Neuronal stem cell (in vitro differentiated cells): ENCODE results near the gene GRIN2A.

Experiments used
- DNase-seq: peaks from one replicate; pipeline ENCODE4 v3.0.0-alpha.2; 2013; ENCODE audit warnings: low spot score
- H2AFZ ChIP-seq: one replicate; pipeline ENCODE4 v1.6.1; 2013; ENCODE audit warnings: mild to moderate bottlenecking, low read length, inconsistent platforms
- H2AK5ac ChIP-seq: 2 replicates; pipeline ENCODE4 v1.6.1; 2013; ENCODE audit warnings: low read depth, mild to moderate bottlenecking, inconsistent platforms, low read length, moderate library complexity, mixed read lengths
- H2BK120ac ChIP-seq: 2 replicates; pipeline ENCODE4 v1.6.1; 2013; ENCODE audit warnings: low read depth, mild to moderate bottlenecking, inconsistent platforms, low read length, moderate library complexity, mixed read lengths
- H2BK12ac ChIP-seq: one replicate; pipeline ENCODE4 v1.6.1; 2013; ENCODE audit warnings: low read length, inconsistent platforms
- H2BK15ac ChIP-seq: 2 replicates; pipeline ENCODE4 v1.6.1; 2013; ENCODE audit warnings: mild to moderate bottlenecking, low read length, inconsistent platforms, mixed read lengths
- H2BK5ac ChIP-seq: one replicate; pipeline ENCODE4 v1.6.1; 2013; ENCODE audit warnings: inconsistent platforms, mild to moderate bottlenecking, low read length, moderate library complexity
- H3K14ac ChIP-seq: one replicate; pipeline ENCODE4 v1.6.1; 2013; ENCODE audit warnings: low read length, inconsistent platforms
- H3K18ac ChIP-seq: 2 replicates; pipeline ENCODE4 v1.6.1; 2013; ENCODE audit warnings: low read length, inconsistent platforms
- H3K23ac ChIP-seq: 2 replicates; pipeline ENCODE4 v1.6.1; 2013; ENCODE audit warnings: low read depth, mild to moderate bottlenecking, mixed read lengths, low read length, inconsistent platforms; ENCODE audit not compliant: poor library complexity
- H3K27ac ChIP-seq: replicated peaks from 3 replicates; pipeline ENCODE4 v1.5.1; 2013; ENCODE audit warnings: low read length, inconsistent platforms
- H3K27me3 ChIP-seq, 3 experiments: 2 replicates each; pipeline ENCODE4 v1.6.1; 2013; ENCODE audit warnings: low read length in 3 of 3, mild to moderate bottlenecking in 2 of 3, inconsistent platforms in 1 of 3, low read depth in 1 of 3, mixed read lengths in 1 of 3, moderate library complexity in 1 of 3; ENCODE audit not compliant: control insufficient read depth in 3 of 3, insufficient read depth in 3 of 3
- H3K36me3 ChIP-seq, 2 donors: replicated peaks in 1 of 2; 2 replicates each; pipeline ENCODE4 v1.6.1; 2013; ENCODE audit warnings: low read length in 2 of 2; ENCODE audit not compliant: control insufficient read depth in 2 of 2, insufficient read depth in 2 of 2
- H3K4ac ChIP-seq: 2 replicates; pipeline ENCODE4 v1.6.1; 2013; ENCODE audit warnings: inconsistent platforms, mild to moderate bottlenecking, low read length, moderate library complexity
- H3K4me1 ChIP-seq, 2 donors: 1 replicate in 1 of 2; 2 replicates in 1 of 2; pipeline ENCODE4 v1.6.1; 2013; ENCODE audit warnings: low read length in 2 of 2, low read depth in 1 of 2; ENCODE audit not compliant: control insufficient read depth in 2 of 2, insufficient read depth in 1 of 2
- H3K4me2 ChIP-seq: one replicate; pipeline ENCODE4 v1.6.1; 2013; ENCODE audit warnings: mild to moderate bottlenecking, low read length, inconsistent platforms; ENCODE audit not compliant: insufficient read depth, poor library complexity, severe bottlenecking
- H3K4me3 ChIP-seq, 2 donors: 2 replicates each; pipeline ENCODE4 v1.5.1; 2013; ENCODE audit warnings: low read length in 2 of 2, mild to moderate bottlenecking in 2 of 2, inconsistent platforms in 1 of 2, moderate library complexity in 1 of 2
- H3K79me1 ChIP-seq: one replicate; pipeline ENCODE4 v1.6.1; 2013; ENCODE audit warnings: low read depth, mild to moderate bottlenecking, inconsistent platforms, low read length, moderate library complexity
- H3K9ac ChIP-seq: one replicate; pipeline ENCODE4 v1.6.1; 2013; ENCODE audit warnings: mild to moderate bottlenecking, low read depth, low read length, inconsistent platforms; ENCODE audit not compliant: poor library complexity
- H3K9me3 ChIP-seq, 2 donors: replicated peaks in 1 of 2; 2 replicates each; pipeline versions ENCODE3 to v1.6.1; 2013; ENCODE audit warnings: low read length in 2 of 2, mild to moderate bottlenecking in 2 of 2, inconsistent platforms in 1 of 2, low read depth in 1 of 2, mixed read lengths in 1 of 2, moderate library complexity in 1 of 2; ENCODE audit not compliant: control insufficient read depth in 2 of 2, insufficient read depth in 1 of 2
- H4K8ac ChIP-seq: one replicate; pipeline ENCODE4 v1.6.1; 2013; ENCODE audit warnings: low read depth, mild to moderate bottlenecking, inconsistent platforms, low read length, moderate library complexity
- H4K91ac ChIP-seq: one replicate; pipeline ENCODE4 v1.6.1; 2013; ENCODE audit warnings: low read length, low read depth, mild to moderate bottlenecking, inconsistent platforms; ENCODE audit not compliant: poor library complexity
- WGBS, 2 donors: extraction: QIAGEN DNeasy Blood & Tissue Kit; methylation state at CpG; one replicate each; pipeline ENCODE4 v1.1.7; 2013; ENCODE audit warnings: missing lambda C conversion rate in 2 of 2, mixed read lengths in 1 of 2; ENCODE audit not compliant: insufficient read length in 2 of 2, insufficient replicate concordance in 1 of 2; ENCODE audit errors: extremely low coverage in 2 of 2; 5-methylcytosine and 5-hydroxymethylcytosine counted together

The GRIN2A gene

GRCh38 chr16:10031955-10032354 lies 150.3 kb downstream of the GRIN2A start:
- Histone ChIP-seq H3K9me3 (no peaks in the 10 kb centered on the region), H4K91ac (no peak overlapping the region), H3K18ac (no peak overlapping the region), H3K14ac (no peak overlapping the region), H3K4me1 (peaks cover 0 to 2% of the 10 kb centered on the region in 2 donors), H2AFZ (no peak overlapping the region), H2BK5ac (no peak overlapping the region), H3K36me3 (no peaks in the 10 kb centered on the region), H3K4me3 (no peak overlapping the region), H3K27me3 (no peaks in the 10 kb centered on the region), H3K27ac (no peak overlapping the region), H4K8ac (no peak overlapping the region), H3K9ac (no peak overlapping the region), H3K4ac (no peak overlapping the region), H2BK15ac (no peak overlapping the region), H3K23ac (no peak overlapping the region), H3K4me2 (no peak overlapping the region), H2BK120ac (no peak overlapping the region), H2BK12ac (no peak overlapping the region), H2AK5ac (no peak overlapping the region), H3K79me1 (no peaks in the 10 kb centered on the region)
- no peak for DNase-seq
- no CpG with 5 or more reads among the region's 4 CpGs for WGBS, 2 donors

DNA sequence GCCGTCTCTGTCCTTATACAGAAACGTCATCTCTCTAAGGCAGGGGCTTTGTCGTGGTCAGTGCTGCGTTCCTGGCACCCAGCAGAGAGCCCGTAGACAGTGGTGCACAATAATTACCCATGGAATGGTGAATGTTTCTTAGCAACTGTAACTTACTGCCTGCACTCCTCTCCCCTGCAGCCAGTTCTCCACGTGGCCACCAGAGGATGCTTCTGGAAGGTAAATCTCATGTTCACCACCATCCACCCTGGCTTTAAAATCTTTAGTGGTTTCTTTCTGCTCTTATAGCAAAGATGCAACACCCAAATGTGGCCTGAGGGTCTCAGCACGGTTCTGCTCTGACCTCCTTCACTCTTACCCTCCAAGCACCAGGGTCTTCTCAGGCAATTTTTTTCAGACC lies 150.8 kb downstream of the GRIN2A start:
- no peak overlapping the region for H3K4me3 ChIP-seq
- no peak overlapping the region for H3K23ac ChIP-seq
- no peaks in the 10 kb centered on the region for H3K36me3 ChIP-seq
- H3K79me1 ChIP-seq, result no peaks in the 10 kb centered on the region
- no peak overlapping the region for H2BK15ac ChIP-seq
- no peak overlapping the region for H4K8ac ChIP-seq
- no peak overlapping the region for H3K9ac ChIP-seq
- H2AK5ac ChIP-seq, result no peak overlapping the region
- H3K9me3 ChIP-seq, result no peaks in the 10 kb centered on the region
- H3K4me2 ChIP-seq, result no peak overlapping the region
- H2BK5ac ChIP-seq, result no peak overlapping the region
- H3K14ac ChIP-seq, result no peak overlapping the region
- H3K4me1 ChIP-seq, result no peaks in the 10 kb centered on the region
- no peak for DNase-seq
- no peak overlapping the region for H2BK120ac ChIP-seq
- WGBS, 2 donors, result no CpG with 5 or more reads among the region's 7 CpGs
- H2AFZ ChIP-seq, result no peak overlapping the region
- no peaks in the 10 kb centered on the region for H3K27me3 ChIP-seq
- no peak overlapping the region for H3K4ac ChIP-seq
- H2BK12ac ChIP-seq, result no peak overlapping the region
- no peak overlapping the region for H3K18ac ChIP-seq
- no peak overlapping the region for H3K27ac ChIP-seq
- no peak overlapping the region for H4K91ac ChIP-seq

DNA sequence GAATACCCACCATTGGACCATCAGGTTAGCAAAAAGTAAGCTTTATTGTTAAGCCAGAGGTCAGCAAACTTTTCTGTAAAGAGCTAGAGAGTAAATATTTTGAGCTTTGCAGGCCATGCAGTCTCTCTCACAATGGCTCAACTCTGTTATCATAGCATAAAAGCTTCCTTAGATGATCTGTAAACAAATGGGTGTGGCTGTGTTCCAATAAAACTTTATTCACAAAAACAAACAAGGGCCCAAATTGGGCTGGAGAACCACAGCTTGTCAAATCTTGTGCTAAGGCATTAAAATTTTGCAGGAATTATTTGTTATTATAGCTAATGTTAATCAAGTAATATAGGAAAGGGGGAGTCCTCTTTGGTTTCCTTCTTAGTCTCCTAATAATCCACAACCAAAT lies 153.6 kb downstream of the GRIN2A start:
- no peaks in the 10 kb centered on the region for H3K4me1 ChIP-seq
- H2BK12ac ChIP-seq, result no peak overlapping the region
- no peak overlapping the region for H2BK5ac ChIP-seq
- no peak overlapping the region for H3K4me3 ChIP-seq
- no peak overlapping the region for H3K4ac ChIP-seq
- H3K18ac ChIP-seq, result no peak overlapping the region
- no peaks in the 10 kb centered on the region for H3K27me3 ChIP-seq
- H3K9ac ChIP-seq, result no peak overlapping the region
- H2BK120ac ChIP-seq, result no peak overlapping the region
- no peak overlapping the region for H2BK15ac ChIP-seq
- no peaks in the 10 kb centered on the region for H3K79me1 ChIP-seq
- no peaks in the 10 kb centered on the region for H3K36me3 ChIP-seq
- no peak overlapping the region for H2AK5ac ChIP-seq
- H4K91ac ChIP-seq, result no peak overlapping the region
- H3K9me3 ChIP-seq, result no peaks in the 10 kb centered on the region
- H4K8ac ChIP-seq, result no peak overlapping the region
- H3K14ac ChIP-seq, result no peak overlapping the region
- no peak overlapping the region for H2AFZ ChIP-seq
- H3K23ac ChIP-seq, result no peak overlapping the region
- no peak overlapping the region for H3K4me2 ChIP-seq
- no peak overlapping the region for H3K27ac ChIP-seq
- DNase-seq, result no peak

GRCh38 chr16:10027553-10027952 lies 154.7 kb downstream of the GRIN2A start:
- no peak overlapping the region for H3K4me3 ChIP-seq
- H3K9ac ChIP-seq, result no peak overlapping the region
- H3K23ac ChIP-seq, result no peak overlapping the region
- no peak overlapping the region for H2BK5ac ChIP-seq
- no peaks in the 10 kb centered on the region for H3K79me1 ChIP-seq
- H2BK120ac ChIP-seq, result no peak overlapping the region
- H3K14ac ChIP-seq, result no peak overlapping the region
- H2AK5ac ChIP-seq, result no peak overlapping the region
- no peak overlapping the region for H3K27ac ChIP-seq
- no peak overlapping the region for H3K4ac ChIP-seq
- H3K4me1 ChIP-seq, result no peaks in the 10 kb centered on the region
- no peak for DNase-seq
- no peaks in the 10 kb centered on the region for H3K27me3 ChIP-seq
- no peak overlapping the region for H2BK15ac ChIP-seq
- no peak overlapping the region for H3K4me2 ChIP-seq
- H3K9me3 ChIP-seq, result no peaks in the 10 kb centered on the region
- WGBS, 2 donors, result no CpG with 5 or more reads among the region's 8 CpGs
- H4K8ac ChIP-seq, result no peak overlapping the region
- H3K36me3 ChIP-seq, result no peaks in the 10 kb centered on the region
- H2BK12ac ChIP-seq, result no peak overlapping the region
- H2AFZ ChIP-seq, result no peak overlapping the region
- H4K91ac ChIP-seq, result no peak overlapping the region
- H3K18ac ChIP-seq, result no peak overlapping the region
